ENCODE results near the gene NR2F6.

NR2F6 gene

GRCh38 chr19:17263712-17264640, 18.3 kb upstream of the NR2F6 start:
- no peak for DNase-seq

GRCh38 chr19:17262557-17262956, 16.8 kb upstream of the NR2F6 start:
- no peak for DNase-seq

DNA sequence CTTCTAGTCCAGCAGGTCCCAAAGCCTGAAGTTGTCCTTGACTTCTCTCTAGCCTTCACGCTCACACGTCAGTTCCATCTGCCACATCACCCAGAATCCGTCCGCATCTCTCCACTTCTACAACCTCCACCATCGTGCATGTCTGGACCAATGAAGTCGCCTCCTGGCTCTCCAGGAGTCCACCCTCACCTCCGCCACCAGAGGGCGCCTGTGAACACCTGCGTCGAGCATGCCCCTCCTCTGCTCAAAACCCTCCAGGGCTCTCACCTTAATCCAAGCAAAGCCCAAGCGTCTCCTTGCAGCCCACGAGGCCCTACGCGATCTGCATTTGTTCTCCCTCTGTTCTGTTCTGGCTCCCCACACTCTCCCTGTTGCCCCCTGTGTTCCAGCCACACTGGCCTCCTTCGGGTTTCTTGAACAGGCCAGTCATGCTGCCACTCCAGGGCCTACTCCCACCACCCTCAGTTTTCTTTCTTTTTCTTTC, 15.2 kb upstream of the NR2F6 start:
- DNase-seq, result peak; percentile 91

DNA sequence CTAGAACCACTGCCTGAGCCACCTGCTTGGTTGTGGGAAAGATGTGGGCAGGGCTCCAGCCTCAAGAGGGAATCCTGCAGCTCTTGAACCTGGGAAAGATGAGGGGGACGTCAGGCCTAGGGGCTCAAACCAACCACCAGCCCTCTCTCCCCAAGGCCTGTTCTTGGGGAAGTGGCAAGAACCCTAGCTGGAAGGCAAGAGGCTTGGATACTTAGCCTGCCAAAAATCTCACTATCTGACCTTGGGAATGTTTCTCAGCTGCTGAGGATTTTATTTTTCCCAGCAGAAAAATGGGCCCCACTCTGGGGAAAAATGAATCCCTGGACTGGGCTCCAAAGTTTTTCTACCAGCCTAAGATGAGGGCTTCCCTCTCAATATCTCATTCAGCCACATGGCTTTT, 14.2 kb upstream of the NR2F6 start:
- no peak for DNase-seq

- no peak for DNase-seq
Measured at GRCh38 chr19:17259118-17259780, 13.5 kb upstream of the NR2F6 start.

GRCh38 chr19:17256130-17256529, 10.4 kb upstream of the NR2F6 start:
- DNase-seq, result no peak

DNA sequence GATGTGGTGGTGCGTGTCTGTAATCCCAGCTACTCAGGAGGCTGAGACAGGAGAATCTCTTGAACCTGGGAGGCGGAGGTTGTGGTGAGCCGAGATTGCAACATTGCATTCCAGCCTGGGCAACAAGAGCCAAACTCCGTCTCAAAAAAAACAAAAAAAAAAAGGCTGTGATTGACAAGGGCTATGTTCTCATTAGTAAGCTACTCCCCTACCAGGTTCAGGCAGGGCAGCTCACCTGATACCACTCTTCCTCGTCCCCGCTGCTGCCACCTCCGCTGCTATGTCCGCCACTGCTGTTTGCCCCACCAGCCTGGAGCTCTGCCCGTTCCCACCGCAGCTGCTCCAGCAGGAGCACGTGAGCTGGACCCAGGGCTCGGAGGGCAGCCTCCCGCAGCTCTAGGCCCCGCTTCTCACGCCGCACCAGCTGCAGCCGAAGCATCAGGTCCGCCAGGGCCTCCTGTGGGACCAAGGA, 9.5 kb upstream of the NR2F6 start:
- DNase-seq, result no peak

DNA sequence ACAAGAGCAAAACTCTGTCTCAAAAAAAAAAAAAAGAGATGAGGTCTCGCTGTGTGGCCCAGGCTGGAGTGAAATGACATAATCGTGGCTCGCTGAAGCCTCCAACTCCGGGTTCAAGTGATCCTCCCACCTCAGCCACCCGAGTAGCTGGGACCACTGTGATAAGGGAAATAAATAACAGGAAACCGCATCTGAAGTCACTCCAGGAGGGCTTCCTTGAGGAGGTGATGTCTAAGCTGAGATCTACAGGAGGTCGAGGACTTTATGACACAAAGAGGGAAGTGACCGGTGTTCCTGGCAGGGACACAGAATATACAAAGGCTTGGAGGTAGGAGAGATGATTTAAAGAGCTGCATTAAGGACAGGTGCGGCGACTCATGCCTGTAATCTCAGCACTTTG, 8.9 kb upstream of the NR2F6 start:
- DNase-seq, result no peak

DNA sequence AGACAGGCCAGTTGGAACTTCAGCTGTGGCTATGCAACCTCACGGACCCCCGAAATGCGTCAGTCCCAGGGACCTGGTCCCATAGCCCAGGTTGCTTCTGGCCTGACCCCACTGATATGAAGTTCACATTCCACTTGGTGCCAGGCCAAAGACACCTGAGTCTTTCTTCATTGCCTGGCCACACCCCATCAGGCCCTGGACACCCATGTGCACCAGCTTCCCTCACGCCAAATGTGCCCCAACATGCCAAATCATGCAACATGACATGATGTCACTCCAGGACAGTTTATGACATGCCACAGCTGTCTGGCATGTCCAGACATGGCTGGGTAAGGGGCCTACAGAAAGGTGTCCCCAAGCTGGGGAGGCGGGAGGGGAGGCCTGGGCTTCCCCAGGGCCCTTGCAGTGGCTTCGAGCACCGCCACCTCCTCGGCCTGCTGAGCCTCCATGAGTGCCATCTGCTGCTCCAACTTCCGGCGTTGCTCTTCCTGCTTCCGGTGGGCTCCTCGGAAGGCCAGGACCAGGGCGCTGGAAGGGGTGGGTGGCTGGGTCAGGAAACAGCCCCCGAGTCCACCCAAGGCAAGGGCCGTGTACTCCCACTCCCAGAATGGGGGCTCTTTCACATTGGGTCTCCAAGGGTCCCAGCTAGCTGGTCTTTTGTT, 4.3 kb upstream of the NR2F6 start:
- no peak for DNase-seq

- DNase-seq, result no peak
Measured at GRCh38 chr19:17248011-17248776, 2.5 kb upstream of the NR2F6 start.

DNA sequence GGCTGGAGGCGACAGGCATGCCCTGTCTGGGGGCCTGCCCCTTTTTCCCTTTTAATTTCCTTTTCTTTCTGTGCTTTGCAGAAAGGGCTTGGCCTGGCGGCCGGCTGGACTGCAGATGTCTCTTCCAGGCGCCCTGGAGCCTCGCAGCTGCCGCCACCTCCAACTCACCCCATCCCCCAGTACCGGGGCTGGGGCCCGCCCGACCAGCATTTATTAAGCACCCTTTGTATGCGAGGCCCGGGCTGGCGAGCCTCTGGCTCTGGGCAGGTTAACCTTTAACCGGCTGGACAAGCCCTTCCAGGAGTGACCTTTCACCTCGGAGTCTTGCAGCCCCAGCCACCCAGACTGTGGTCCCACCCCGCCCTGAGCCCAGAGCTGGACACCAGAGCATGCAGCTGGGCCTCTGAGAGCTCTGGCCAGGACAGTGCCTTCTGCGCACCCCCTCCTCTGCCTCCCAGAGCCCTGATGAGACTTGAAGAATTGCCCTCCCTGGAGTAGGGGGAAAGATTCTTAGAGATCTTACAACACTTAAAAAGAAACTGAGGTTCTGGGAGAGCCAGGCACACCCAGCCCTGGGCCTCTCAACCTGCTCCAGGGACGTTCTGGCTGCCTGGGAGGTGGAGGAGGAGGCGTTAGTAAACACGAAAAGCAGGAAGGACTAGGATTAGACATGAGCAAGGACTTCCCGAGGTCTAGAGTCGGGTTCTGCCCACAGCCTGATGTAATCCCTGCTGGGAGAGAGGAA, 1.1 kb upstream of the NR2F6 start:
- no peak for DNase-seq

DNA sequence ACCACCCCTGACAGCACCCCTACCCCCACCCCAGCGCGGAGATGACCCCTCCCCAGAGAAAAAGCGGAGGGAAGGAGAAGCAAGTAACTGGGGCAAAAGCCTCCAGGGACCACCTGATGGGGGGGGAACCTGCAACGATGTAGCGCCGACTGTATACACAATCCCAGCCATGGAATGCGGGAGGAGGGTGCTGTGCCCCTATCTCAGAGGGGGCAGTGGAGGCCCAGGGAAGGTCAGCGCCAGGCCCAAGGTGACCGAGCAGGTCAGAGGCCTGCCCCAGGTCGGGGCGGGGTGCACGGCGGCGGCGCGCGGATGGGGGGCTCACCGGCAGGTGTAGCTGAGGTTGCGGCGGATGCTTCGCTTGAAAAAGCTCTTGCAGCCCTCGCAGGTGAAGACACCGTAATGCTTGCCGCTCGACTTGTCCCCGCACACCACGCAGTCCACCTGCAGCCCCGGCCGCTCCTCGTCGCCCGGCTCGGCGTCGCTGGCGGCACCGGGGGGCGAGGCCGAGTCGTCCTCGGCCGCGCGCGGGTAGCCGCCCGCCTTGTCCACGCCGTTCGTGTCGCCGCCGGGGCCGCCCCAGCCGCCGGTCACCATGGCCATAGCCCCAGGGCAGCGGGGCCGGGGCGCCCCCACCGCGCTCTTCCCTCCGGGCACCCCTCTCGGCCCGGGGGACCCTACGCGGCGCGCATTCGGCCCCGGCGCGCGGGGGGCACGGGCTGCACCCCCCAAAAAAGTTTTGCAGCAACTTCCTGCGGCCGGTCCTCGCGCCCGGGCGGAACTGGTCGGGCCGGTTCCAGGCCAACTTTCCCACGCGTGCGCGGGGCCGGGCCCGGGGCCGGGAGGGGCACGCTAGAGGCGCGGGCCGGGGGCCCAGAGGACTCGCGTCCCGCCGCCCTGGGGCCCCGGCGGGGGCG, 843 bp downstream of the NR2F6 start:
- no peak for DNase-seq

DNA sequence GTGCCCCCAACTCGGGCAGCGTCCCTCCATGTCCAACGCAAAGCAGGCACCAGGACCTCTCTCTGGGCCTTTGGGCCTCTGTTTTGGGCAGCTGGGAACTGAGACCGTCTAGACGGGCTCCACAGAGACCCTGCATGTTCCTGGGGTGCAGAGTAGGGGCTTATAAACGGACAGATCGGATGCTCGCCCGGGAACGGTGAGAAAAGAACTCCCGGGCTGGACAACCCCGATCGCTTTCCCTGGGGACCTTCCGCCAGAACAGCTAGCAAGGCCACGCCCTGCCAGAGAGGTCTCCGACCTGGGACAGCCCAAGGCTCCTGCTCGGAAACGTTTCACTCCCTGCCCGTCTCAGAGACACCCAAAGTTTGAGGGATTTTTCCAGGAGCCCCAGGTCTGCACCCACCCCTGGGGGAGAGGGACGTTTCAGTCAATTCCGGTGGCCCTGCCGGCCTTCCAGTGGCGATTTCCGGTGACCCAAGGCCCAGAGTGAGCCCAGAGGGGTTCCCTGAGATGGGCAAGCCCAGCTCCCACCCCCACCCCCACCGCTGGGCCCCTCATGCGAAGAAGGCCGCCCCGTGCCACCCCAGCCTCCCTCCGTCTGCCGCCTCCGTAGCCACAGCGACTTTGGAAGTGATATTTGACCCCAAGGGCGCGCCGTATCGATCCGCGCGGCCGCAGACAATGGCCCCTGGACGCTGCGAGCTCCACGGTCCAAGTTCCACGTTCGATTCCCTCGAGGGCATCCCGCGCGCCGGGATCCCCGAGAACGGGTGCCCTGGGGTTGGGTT, 1.7 kb downstream of the NR2F6 start:
- DNase-seq, result no peak

- DNase-seq, result no peak
Measured at GRCh38 chr19:17243211-17243829, 2.4 kb downstream of the NR2F6 start.

DNA sequence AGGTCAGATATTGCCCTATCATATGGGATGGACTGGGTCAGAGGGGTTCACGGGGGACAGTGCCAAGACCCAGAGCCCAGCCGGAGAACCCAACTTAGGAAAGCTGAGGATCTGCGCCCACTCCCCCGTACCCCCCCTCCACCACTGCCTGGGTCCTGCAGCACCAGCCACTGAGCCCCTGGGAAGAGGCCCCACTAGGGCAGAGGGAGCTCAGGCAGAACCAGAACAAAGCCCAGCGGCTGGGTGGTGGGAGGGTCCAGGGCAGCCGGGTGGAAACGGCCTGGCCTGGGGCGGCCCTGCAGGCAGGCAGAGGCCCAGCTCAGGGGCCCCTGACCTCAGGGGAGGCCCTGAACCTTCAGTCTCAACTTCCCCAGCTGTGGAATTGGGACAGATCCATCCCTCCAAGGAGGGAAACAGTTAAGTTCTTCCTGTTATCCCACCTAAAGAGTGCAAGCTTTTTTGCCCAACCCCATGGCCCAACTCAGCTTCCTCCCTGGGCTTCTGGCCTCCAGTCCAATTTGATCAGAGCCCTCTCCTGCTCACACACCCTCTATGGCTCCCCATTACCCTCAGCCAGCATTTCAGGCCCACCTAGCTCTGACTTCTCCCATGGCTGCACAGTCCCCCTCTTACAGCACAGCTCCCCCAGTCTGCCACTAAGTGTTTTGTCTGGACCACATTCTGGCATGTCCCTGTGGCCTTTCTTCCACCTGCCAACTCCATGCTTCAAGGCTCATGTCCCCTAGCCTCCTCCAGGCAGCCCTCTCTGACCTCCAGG, 3.1 kb downstream of the NR2F6 start:
- DNase-seq, result no peak

DNA sequence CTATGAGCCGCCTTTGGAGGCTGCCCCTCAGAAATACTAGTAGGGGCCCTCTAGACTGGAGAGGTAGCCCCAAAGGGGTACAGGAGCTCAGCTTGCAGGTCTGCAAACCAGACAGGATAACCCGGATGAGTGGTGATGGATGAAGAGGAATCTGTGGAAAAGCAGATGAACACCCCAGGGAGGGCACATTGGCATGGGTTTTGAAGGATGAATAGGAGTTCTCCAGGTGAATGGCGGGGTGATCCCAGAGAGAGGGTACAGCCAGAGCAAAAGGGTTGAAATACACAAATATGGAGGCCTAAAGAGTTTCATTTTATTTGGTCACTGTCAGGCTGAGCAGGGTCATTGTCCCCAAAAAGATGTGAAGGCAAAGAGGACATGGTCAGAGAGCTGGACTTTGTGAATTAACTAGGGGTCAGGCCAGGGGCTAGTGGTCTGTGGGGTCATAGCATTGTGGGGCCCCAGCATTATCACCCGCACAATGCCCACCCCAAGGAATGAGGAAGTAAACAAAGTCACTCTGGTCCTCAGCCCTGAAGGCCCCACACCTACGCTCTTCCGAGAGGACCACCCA, 4.8 kb downstream of the NR2F6 start:
- DNase-seq, result no peak

DNA sequence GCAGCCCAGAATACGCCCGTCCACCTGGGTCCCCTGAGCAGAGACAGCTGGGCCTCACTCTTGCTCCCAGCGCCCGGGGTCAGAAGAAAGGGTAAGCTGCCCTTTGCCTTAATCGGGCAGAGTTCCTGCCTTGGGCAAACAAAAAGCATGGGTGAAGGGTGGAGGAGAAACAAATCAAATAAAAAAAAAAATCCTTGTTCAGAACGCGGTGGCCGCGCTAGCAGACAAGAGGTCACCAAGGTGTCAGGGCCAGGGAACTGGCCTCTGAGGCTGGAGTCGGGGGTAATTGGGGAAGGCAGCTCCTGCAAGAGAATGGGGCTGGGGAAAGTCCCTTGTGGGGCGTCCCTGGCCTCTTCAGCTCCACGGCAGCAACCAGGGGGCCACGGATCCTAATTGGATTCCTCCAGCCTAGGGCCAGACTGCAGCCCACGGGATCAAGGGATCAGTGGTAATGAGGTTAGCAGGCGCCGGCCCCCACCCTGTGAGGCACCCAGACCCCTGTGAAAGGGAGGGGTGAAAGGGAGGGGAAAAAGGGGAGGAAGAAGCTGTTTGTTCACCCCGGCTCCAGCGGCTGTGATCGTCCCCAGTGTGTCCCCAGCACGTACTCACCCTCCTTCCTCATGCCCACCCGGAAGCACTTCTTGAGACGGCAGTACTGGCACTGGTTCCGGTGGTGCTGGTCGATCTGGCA, 5.5 kb downstream of the NR2F6 start:
- DNase-seq, result no peak
